ENCODE data around the gene GATAD2A. TPM values are rescaled to one million over a fixed set of nuclear protein-coding genes. Genes with fewer than 3 reads are reported as not detected.

The GATAD2A gene
- total and polyA plus RNA-seq, 2 of the 13 experiments (the other 11 are each of a cell fraction or from before 2014, with no cell fraction given), result 16.8 to 28.6 TPM

GRCh38 chr19:19531951-19532805 lies 126.7 kb downstream of the GATAD2A start (continued):
- no peak for TF ChIP-seq DDIT3 (CRISPR knock-in tag; IDR thresholded peaks at IDR 0.05)
- peak; percentile 53; the same call in 1 of the 2 replicates for TF ChIP-seq ZBTB38 (CRISPR knock-in tag; IDR thresholded peaks at IDR 0.05)
- TF ChIP-seq ZNF883 (CRISPR knock-in tag; IDR thresholded peaks at IDR 0.05; ENCODE audit: not compliant biosample characterization), result peak; percentile 25
- no peak for TF ChIP-seq ZNF34 (CRISPR knock-in tag; IDR thresholded peaks at IDR 0.05; ENCODE audit: borderline replicate concordance)
- peak; percentile 40; the same call in 1 of the 2 replicates for TF ChIP-seq ZNF224 (CRISPR knock-in tag; IDR thresholded peaks at IDR 0.05)
- no peak for TF ChIP-seq JARID2 (CRISPR knock-in tag; IDR thresholded peaks at IDR 0.05; ENCODE audit: insufficient replicate concordance)
- TF ChIP-seq JUNB (CRISPR knock-in tag; IDR thresholded peaks at IDR 0.05; ENCODE audit: borderline replicate concordance), result no peak
- TF ChIP-seq WIZ (CRISPR knock-in tag; IDR thresholded peaks at IDR 0.05), result no peak
- TF ChIP-seq ZNF7 (CRISPR knock-in tag; IDR thresholded peaks at IDR 0.05), result no peak
- no peak for TF ChIP-seq EED (CRISPR knock-in tag; IDR thresholded peaks at IDR 0.05)
- TF ChIP-seq PCBP2 (optimal IDR thresholded peaks at IDR 0.05; ENCODE audit: low read depth, low read length, poor library complexity, severe bottlenecking), result no peak
- no peak for TF ChIP-seq ZNF232 (CRISPR knock-in tag; IDR thresholded peaks at IDR 0.05; ENCODE audit: borderline replicate concordance)
- TF ChIP-seq ZMYM4 (CRISPR knock-in tag; IDR thresholded peaks at IDR 0.05), result no peak
- TF ChIP-seq ZNF570 (CRISPR knock-in tag; IDR thresholded peaks at IDR 0.05; ENCODE audit: borderline replicate concordance), result no peak
- no peak for TF ChIP-seq ZEB1 (IDR thresholded peaks at IDR 0.05; ENCODE audit: insufficient replicate concordance, low read depth)
- TF ChIP-seq SUZ12 (IDR thresholded peaks at IDR 0.05; ENCODE audit: low read depth, low read length), result no peak
- no peak for TF ChIP-seq NFYB (CRISPR knock-in tag; IDR thresholded peaks at IDR 0.05)
- TF ChIP-seq ZBTB26 (CRISPR knock-in tag; IDR thresholded peaks at IDR 0.05; ENCODE audit: borderline replicate concordance), result no peak
- TF ChIP-seq SALL2 (CRISPR knock-in tag; IDR thresholded peaks at IDR 0.05), result no peak
- TF ChIP-seq TSC22D2 (CRISPR knock-in tag; IDR thresholded peaks at IDR 0.05; ENCODE audit: borderline replicate concordance), result no peak
- TF ChIP-seq XRCC5 (optimal IDR thresholded peaks at IDR 0.05; ENCODE audit: low read length), result peak; percentile 87
- no peak for TF ChIP-seq ZNF251 (CRISPR knock-in tag; IDR thresholded peaks at IDR 0.05)
- TF ChIP-seq HNF1B (CRISPR knock-in tag; IDR thresholded peaks at IDR 0.05), result peak; percentile 62
- no peak for TF ChIP-seq SNAI1 (CRISPR knock-in tag; IDR thresholded peaks at IDR 0.05; ENCODE audit: borderline replicate concordance)
- no peak for TF ChIP-seq CERS6 (CRISPR knock-in tag; IDR thresholded peaks at IDR 0.05)
